GM21528 (cell line): ENCODE measurements around the gene SLC36A4.
"Not testable (repeated sequence)": the region's sequence is repeated elsewhere in the genome, so short reads cannot be mapped to it uniquely, and the experiment has no call there.

Source experiments
- ATAC-seq: cut with Tn5 transposase; IDR thresholded peaks from one replicate; pipeline ENCODE4 v1.9.1; 2021; ENCODE audit warnings: mild to moderate bottlenecking, moderate library complexity; ENCODE audit not compliant: unreplicated experiment, low FRiP score

The SLC36A4 gene

DNA sequence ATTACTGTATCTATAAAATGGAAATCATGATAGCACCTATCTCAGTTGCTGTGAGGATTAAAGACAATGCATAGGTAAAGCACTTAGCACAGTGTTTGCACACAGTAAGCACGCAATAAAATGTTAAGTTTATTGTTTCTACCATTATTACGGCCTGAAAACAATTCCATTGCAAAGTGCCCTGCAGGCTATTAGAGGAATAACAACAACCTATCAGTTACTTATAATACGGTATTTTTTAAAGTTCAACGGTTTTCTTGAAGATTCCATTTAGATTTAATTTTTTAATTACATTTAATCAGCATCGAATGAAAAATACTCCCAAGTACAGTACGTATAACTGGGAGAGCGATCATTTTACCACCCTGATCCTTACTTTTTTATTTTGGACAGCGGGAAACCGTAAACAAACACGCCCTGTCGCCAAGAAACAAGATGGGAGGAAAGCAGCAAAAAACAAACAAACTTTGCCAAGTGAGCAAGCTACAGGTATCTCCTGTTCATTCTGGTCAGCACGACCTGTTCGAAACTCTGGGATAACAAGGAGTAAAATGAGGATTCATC lies 893 bp downstream of the SLC36A4 start:
- peak; percentile 29 for ATAC-seq

DNA sequence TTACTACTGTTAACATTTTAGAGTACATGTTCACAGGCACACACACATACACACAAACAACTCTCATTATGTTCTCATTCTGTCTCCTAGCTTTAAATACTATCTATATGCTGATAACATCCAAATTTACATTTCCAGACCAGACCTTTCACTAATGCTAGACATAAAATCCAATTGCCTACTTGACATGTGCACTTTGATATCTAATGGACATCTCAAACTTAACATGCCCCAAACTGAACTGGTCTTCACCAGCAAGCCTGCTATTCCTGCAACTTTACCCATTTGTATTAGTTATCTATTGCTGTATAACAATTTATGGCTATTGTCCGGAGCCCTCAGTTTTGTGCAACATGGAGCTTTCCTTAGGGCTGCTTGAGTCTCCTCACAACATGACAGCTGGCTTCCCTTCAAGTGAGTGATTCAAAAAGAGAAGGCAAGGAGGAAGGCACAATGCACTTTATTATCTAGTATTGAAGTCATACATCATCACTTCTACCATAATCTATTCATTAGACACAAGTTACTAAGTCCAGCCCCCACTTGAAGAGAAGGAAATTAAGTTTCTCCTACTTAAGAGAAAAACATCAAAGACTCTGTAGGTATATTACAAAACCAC lies 3.0 kb downstream of the SLC36A4 start:
- ATAC-seq = no peak

DNA sequence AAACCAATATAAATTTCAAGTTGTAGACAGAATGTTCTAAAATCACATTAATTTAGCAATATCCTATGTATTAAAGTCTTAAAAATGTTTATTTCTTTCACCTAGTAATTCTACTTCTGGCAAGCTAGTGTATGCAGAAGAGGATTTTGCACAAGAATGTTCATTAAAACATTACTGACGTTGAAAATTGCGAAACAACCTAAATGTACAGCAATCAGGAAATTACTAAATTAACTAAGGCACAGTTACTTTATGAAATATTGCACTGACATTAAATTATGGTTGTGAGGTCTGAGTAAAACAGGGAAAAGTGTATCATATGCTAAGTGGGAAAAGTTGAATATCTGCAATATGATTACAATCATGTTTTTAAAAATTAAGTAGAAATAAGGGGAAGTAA lies 4.1 kb downstream of the SLC36A4 start:
- ATAC-seq = no peak

DNA sequence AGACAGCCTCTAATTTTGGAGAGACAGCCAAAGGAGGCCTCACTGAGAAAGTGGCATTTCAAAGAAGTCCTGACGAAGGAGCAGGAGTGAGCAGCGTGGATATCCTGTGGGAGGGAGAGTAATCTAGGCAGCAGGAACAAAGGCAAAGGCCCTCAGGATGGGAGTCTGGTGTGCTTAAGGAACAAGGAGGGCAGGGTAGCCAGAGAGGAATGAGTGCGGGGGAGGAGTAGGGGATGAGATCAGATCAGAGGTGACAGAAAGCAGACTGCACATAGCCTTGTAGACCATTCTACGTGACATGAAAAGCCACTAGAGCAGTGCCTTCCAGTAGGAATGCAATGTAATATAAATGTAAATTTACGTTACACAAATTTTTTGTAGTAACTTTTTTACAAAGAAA lies 5.6 kb downstream of the SLC36A4 start:
- no peak for ATAC-seq

DNA sequence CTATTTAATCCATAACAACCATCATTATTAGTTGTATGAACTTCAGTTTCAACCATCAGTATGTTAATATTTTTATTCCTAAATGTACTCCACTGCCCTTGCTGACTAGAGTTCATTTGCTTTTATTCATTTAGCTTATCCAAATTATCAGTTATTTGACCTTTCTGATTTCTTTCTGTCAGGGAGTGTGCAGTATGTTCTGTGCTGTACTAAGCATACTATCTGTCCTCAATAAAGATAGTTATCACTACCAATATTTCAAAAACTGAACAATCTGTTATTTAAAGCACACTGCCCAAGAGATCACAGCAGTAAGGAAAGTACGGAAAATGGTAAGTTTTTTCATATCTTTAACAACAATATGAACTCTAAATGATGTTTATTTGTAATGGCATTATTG lies 8.3 kb downstream of the SLC36A4 start:
- ATAC-seq = no peak

DNA sequence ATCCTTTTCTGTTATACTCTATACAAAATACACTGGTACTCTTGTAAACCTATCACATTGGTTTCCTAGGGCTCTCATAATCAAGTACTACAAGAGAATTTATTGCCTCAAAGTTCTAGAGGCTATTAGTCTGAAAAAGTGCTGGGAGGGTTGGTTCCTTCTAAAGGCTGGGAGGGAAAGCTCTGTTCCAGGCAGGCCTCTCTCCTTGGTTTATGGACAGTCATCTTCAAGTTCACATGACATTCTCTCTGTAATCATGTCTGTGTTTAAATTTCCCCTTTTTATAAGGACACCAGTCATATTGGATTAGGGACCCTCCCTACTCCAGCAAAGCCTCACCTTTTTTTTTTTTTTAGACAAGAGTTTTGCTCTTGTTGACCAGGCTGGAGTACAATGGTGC lies 9.1 kb downstream of the SLC36A4 start:
- no peak for ATAC-seq

DNA sequence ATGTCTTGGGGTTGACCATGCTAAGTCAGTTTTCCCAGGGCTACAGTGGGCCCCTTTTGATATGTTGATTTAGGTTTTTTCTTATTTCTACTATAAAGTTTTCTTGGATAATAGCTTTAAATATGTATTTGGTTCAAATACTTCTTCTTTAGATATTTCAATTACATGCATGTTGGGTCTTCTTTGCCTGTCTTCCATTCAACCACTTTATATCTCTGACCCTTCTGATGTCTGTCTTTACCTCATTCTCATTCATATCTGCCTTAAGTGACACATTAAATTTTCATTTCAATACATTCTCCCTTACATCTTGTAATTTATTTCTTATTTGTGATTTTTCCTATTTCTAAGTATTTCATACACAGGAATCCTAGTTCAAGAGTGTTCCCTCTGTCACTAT lies 10.5 kb downstream of the SLC36A4 start:
- ATAC-seq = no peak

DNA sequence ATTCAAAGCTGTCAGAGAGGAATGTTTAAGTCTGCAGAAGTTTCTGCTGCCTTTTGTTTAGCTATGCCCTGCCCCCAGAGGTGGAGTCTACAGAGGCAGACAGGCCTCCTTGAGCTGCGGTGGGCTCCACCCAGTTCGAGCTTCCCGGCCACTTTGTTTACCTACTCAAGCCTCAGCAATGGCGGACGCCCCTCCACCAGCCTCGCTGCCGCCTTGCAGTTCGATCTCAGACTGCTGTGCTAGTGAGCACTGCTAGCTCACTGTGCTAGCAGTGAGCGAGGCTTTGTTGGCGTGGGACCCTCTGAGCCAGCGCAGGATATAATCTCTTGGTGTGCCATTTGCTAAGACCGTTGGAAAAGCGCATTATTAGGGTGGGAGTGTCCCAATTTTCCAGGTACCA lies 19.9 kb downstream of the SLC36A4 start:
- not testable (repeated sequence) for ATAC-seq

DNA sequence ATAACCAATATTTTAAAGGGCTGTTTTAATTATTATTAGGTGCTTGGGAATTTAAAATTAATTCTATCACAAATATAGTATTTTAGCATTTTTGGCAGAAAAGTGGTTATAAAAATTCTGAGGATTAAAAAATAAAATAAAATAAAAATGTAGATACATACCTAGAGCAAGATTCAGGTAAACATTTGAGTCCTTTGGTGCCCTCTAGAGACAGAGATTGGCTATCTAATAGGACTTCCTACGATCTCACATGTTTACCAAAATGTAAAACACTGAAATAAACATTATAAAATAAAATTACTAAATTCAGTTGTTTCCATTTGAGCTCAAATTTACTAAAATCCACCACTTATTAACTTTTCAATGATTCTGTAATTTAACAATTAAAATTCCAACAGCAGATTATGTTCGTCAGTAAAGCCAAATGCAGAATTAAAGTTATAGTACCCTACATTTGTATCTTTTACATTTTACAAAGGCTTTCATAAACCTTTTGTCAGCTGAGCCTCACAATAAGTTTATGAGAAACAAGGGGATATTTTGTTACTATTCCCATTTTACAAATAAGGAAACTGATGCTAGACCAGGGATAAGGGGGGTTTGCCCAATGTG lies 27.7 kb downstream of the SLC36A4 start:
- ATAC-seq = no peak

DNA sequence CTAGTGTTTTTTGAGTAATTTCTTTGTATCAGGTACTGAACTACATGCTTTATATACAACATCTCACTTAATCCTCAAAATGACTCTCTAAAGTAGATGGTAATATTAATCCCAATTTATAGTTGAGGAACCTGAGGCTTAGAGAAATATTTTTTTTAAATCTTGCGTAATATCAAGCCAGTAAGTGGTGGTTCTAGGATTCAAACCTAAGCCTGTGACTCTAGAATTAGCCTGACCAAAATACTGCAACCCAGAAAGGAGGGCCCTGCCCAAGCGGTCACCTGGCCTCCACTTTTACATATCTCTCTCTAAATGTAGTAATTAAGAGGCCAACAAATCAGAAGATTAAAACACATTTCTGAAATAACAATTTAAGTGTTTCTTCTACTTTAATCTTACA lies 28.6 kb downstream of the SLC36A4 start:
- ATAC-seq = no peak

DNA sequence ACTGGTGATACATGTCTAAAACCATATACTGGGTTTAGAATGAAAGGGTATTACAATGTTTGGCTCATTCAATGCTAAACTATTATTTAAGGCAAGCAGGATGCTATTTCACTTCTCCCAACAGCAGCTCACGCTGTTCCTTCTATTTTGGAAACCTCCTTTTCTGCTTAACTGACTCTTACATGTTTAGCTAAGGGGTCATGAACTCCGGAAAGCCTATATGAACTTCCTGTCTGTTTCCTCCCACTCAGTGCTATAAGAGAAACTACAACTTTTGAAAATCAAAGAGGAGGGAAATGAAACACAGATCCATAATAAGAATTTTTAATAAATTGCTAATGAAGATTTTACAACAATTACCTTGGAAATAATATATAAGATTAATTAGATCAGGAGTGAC lies 30.9 kb downstream of the SLC36A4 start:
- ATAC-seq = no peak

DNA sequence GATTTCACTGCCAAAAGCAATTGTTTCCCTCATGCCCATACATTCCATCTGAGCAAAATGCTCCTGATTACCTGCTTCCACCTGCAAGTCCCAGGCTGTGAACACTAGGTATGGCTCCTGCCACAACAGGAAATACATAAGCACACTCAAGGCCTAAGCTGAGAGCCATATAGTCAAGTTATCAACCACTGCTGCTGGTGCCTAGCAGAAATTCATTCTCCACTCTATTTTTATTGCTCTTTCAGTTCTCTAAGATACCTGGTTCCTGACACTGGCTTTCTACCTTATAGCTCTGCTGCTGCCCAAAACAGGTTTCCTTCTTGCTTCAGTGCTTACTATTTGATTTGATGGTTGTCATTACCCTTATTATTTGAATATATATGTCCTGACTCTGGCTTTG lies 31.6 kb downstream of the SLC36A4 start:
- ATAC-seq = peak; percentile 50

DNA sequence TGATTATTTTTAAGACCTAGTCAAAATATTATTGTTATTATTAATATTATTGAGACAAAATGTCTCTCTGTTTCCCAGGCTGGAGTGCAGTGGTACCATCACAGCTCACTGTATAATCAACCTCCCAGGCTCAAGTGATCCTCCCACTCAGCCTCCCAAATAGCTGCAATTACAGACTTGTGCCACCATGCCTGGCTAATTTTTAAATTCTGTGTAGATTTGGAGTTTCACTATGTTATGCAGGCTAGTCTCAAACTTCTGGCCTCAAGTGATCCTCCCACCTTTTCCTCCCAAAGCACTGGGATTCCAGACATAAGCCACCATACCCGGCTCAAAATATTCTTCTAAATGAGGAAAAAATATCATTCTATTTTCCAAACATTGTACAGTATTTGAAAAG lies 37.0 kb downstream of the SLC36A4 start:
- ATAC-seq = no peak

DNA sequence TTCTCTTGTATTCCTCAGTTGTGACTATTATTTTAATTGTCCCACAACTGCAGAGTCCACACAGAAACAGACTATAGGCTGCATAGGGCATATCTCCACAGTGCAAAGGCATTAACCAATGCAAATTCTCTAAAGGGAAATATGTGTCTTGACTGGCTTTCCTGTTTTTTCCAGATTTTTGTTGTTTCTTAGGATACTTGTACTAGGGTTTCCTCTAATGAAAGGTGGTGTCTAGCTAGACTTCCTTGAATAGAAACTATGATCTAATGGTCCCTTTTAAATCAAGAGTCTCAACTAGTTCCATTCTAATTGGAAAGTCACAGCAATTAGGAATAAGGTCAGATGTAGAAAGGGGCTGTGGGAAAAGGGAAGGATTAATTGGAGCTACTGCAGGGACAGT lies 37.6 kb downstream of the SLC36A4 start:
- ATAC-seq = no peak

DNA sequence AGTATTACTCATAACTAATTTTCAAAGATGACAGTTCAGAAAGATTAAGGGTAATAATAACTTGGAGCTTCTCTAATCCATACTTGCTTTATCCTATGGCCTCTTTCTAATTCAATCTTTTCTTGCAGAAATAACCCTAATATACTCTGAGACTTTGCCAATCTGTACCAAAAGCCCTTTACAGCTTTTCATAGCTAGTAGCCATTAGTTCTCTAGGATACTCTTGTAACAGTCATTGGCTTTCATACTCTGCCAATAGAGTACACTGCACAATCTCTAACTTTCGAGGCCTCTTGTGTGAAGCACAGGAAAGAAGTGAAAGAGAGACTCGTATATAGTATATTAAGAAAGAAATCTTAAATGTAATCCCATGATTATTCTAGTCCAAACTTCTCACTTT lies 38.1 kb downstream of the SLC36A4 start:
- no peak for ATAC-seq

DNA sequence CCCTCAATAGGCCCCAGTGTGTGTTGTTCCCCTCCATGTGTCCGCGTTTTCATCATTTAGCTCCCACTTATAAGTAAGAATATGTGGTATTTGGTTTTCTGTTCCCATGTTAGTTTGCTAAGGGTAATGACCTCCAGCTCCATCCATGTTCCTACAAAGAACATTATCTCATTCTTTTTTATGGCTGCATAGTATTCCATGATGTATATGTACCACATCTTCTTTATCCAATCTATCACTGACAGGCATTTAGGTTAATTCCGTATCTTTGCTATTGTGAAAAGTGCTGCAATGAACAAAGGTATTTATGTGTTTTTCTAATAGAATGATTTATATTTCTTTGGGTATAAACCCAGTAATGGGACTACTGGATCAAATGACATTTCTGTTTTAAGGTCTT lies 42.1 kb downstream of the SLC36A4 start:
- ATAC-seq = no peak

DNA sequence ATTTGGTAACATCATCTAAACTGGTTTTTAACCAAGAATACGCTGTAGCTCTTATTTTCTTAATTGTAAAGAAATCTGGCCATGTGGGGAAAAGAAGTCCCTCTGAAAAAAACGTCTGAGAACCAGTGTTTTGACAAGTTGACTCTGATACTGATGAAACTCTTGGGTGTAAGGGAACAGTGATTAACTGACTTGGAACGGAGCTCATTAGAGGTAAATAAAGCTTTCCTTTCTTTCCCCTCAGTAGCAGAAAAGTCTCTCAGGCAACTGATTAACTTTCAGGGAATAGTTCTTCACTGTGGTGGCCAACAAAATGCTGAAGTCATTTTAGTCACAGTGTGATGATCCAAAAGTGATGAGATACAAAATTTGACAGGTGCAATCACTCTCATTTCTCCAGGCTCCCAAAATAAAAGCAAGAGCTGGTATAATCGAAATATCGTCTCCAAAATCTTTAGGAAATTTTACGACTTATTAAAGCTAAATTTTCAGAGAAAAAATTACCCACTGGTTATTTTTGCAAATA lies 52.3 kb downstream of the SLC36A4 start:
- ATAC-seq = no peak

DNA sequence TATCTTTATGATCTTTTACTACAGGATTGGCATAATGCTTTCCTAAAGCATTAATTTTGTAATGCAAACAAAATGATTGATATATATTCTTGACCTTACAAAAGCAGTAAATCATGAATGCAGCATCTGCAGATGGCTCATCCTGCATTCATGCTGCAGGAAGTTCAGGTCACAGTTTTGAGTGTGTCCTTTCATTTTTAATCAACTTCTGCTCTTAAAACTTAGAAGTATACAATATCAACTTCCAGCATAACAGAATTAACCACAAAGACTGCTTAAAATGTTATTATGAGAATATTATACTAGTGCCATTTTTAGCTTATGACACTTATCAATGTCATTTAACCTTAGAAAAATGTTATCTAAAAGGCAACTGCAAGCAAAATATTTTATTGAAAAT lies 54.0 kb downstream of the SLC36A4 start:
- no peak for ATAC-seq

DNA sequence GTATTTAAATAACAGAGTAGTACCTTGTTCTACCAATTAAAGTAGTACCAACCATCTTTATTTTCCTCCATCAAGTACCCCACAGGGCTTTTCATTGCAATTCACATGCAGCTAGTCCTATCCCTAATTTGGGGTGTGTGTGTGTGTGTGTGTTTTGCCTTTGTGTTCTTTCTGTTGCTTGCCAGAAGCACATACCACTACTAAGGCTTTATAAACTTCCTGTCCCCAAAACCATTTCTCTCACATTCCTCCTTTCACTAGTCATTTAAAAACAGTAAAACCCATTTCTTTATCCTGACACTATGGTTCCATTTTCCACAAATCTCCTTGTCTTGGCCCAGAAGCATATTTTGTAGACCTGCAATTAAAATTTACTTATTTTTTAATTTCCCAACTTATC lies 54.6 kb downstream of the SLC36A4 start:
- ATAC-seq = no peak

DNA sequence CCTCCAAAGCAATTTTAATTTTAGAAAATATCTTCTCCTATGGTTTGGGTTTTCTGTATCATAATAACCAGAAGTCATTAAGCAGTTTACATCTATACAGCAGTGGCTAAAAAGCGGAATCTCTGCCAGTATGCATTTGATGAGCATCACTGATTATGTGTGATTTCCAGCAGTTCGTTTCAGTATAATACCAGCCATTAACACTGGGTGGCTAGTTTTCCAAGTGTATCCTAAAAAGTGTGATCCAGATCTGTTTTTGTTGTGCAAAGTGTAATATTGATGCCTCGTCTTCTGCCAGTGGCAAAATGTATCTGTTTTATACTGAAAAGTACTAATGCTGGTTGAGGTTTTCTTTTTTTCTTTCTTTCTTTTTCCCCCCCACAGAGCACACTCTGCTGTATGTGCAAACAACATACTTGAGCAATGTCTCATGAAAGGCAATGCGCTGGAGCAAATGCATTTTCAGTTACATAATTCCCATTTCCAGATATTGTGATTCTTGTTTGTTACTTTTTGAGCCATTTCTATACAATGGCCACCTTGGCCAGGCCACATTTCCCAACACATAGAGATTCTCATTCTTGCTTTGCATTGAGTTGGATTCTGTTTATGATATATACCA lies 64.2 kb downstream of the SLC36A4 start:
- no peak for ATAC-seq

DNA sequence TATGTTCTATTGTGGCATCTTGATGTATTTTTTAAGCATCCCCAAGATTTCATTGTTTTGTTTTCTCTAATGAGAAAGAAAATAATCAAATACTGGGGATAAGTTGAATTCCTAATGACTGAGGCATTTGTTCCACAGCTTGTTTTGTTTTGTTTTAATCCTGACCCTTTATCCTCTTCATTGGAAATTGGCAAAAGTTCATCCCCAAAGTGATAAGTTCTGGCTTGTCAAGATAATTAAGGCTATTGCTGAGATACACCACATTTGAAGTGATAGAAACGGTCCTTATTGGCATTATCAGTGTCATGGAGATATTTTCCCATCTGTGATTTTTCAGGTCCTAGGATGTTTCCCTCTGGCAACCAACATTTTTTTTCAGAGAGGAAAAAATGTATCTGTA lies 65.0 kb downstream of the SLC36A4 start:
- ATAC-seq = no peak

DNA sequence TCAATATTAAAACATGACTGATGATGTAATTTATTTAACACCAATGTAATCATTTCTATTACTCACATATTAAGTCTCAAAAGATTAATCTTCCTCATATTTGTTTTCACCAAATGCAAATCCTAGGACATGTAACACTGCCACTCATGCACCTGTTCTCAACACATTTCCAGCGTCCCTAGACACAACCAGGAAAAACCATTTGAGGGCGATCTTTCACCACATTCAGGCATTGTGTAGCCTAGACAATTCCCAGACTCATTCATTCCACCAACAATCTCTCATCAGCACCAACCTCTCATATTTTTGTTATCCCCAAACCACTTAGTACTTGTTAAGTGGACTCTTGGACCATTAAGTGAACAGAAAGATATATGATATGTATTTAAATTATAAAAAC lies 66.1 kb downstream of the SLC36A4 start:
- no peak for ATAC-seq
